AG10803 (cell line): ENCODE measurements around the gene USH1G.
"Not testable (repeated sequence)": the region's sequence is repeated elsewhere in the genome, so short reads cannot be mapped to it uniquely, and the experiment has no call there.

Experiments used
- DNase-seq: peaks from one replicate; pipeline ENCODE4 v3.0.0; 2010; ENCODE audit warnings: low read depth
- H3K4me3 ChIP-seq: 2 replicates; pipeline ENCODE4 v1.5.1; 2011; ENCODE audit warnings: mild to moderate bottlenecking, low read length, control low read depth
- TF ChIP-seq, protein P1 (sequence below): conservative IDR thresholded peaks from 2 replicates; pipeline ENCODE4 v1.5.1; 2011; ENCODE audit warnings: mild to moderate bottlenecking, low read length, control low read depth, inconsistent platforms

USH1G gene

DNA sequence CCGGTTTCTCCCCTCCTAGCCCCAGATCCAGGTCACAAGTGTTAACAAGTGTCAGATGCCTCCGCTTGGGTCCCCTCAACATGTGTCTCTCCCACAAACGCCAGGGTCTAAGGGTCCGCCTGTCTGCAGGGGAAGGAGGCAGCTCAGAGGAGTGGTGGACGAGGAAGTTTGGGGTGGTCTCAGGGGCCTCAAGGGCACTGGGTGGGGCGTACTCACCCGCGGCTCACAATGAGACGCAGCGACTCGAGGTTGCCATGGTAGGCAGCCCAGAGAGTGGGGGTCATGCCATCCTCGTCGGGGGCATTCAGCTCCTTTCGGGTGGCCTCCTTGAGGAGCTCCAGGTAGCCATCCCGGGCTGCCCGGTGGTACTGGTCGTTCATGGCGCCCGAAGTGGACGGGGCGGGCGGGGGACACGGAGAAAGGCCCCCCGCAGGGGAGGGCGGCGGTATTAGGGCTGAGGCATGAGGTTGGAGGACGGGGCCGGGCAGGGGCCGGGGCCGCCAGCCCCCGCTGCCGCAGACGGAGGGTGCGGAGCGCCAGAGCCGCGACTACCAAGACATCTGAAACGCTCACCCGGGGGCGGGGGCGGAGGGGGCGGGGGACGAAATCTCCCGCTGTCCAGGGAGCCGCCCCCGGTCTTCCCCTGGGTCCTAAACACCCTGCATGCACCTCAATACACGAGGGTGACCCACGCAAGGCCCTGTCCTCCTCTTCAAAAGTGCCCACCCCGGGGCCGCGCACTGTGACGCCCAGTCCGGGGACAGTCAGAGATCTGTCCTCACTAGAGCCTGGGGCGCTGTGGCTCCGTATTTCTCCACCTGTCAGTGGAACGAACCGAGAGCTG is at the start of gene USH1G:
Gene USH1G, minus strand, starts transcription at position 562 of the 844 bp plus-strand sequence. Its CDS starts 182 bp downstream, at position 380.
- DNase-seq = no peak
- no peak within 1 kb of the TSS for H3K4me3 ChIP-seq

DNA sequence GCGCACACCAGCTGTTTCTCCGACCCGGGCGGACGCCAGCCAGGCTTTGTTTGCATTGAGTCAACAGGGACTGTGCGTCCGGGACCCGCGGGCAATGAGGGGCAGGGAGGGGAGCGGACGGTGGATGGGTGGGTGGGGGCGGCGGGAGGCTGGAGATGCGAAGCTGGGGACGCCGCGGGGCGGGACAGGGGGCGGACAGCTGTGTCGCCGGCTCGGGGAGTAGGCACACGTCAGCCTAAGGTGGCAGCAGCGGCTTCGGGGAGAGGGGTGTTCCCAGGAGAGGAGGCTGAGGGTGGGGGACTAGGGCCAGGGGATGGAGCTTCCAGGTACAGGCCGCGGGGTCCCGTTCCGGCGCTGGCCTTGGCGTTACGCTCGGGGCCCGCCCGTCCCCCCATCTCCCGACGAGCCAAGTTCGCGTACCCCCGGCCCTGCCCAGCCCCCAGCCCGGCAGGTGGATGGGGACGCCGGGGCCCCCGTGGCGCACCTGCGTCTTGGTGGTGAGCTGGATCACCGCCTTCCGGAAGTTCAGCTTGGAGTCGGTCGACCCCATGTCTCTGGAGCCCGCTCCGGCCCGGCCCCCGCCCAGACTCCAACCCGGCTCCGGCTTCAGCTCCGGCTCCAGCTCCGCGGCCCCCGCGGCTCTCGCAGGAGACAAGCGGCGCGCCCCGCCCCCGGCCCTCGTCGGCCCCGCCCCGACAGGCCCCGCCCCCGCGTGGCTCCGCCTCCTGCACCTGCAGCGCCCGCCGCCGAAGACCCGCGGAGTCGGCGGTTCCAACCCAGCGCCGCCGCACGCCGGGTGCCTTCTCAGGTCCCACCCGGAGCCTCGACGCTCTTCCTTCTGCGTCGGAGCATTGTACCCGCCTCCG is 49.3 kb upstream of the USH1G start, which contains the start of gene HID1:
Gene HID1, minus strand, starts transcription at position 653 of the 866 bp plus-strand sequence. Its CDS starts 103 bp downstream, at position 550.
- TF ChIP-seq, protein P1, sequence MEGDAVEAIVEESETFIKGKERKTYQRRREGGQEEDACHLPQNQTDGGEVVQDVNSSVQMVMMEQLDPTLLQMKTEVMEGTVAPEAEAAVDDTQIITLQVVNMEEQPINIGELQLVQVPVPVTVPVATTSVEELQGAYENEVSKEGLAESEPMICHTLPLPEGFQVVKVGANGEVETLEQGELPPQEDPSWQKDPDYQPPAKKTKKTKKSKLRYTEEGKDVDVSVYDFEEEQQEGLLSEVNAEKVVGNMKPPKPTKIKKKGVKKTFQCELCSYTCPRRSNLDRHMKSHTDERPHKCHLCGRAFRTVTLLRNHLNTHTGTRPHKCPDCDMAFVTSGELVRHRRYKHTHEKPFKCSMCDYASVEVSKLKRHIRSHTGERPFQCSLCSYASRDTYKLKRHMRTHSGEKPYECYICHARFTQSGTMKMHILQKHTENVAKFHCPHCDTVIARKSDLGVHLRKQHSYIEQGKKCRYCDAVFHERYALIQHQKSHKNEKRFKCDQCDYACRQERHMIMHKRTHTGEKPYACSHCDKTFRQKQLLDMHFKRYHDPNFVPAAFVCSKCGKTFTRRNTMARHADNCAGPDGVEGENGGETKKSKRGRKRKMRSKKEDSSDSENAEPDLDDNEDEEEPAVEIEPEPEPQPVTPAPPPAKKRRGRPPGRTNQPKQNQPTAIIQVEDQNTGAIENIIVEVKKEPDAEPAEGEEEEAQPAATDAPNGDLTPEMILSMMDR = no peak
- DNase-seq = no peak

More for the DNA sequence above, at the start of gene USH1G:
- TF ChIP-seq, protein P1 = no peak

DNA sequence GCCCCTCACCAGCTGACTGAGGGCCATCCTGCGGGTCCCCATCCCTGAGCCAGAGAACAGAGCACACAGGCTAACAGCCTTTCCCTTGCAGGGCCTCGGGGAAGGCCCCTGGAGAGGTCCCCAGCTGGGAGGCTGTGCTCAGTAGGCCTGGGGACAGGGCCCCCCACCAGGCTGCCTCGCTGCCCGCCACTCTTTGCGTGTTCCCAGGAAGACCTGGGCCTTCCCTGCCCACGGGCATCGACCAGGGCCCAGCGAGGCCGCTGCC is 48.7 kb upstream of the USH1G start:
- no peak for DNase-seq

More for the DNA sequence above, 49.3 kb upstream of the USH1G start, which contains the start of gene HID1:
- H3K4me3 ChIP-seq = peak within 1 kb of the TSS; percentile 40

DNA sequence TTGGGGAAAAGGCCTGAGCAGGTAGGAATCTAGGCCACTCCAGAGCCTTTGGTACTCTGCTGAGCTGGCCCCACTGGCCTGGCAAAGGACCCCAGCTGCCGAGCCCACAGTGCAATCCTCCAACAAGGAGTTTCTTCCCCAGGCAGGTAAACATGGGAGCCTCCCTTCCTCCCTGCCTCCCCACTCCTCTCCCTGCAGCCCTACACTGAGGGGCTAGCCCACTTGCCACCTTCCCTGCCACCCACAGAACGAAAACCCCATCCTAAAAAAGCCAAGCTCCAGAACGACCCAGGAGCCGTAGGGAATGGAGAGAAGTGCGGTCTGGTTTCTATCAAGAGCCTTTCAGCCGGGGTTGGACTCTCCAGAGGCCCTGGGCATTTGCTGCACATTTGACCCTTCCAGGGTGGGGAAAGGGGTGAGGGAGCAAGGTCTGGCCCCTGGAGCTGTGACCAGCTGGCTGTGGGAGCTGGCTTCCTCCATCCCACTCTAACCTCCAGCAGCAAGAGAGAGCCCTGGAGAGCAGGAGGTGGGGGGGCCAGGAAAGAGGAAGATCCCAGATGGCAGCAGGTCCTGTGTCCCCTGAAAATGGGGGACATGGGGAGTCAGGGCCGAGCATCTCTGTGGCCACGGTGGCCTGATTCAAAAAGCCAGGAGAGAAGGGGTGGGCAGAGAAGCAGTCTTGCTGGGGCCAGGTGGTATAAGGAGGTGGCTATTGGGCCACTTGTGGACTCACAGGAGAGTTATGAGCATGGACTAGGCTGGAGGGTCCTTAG is 48.2 kb upstream of the USH1G start:
- TF ChIP-seq, protein P1 = no peak
- no peak overlapping the region for H3K4me3 ChIP-seq
- no peak for DNase-seq

More for the DNA sequence above, 48.7 kb upstream of the USH1G start:
- no peak overlapping the region for H3K4me3 ChIP-seq
- TF ChIP-seq, protein P1 = no peak

DNA sequence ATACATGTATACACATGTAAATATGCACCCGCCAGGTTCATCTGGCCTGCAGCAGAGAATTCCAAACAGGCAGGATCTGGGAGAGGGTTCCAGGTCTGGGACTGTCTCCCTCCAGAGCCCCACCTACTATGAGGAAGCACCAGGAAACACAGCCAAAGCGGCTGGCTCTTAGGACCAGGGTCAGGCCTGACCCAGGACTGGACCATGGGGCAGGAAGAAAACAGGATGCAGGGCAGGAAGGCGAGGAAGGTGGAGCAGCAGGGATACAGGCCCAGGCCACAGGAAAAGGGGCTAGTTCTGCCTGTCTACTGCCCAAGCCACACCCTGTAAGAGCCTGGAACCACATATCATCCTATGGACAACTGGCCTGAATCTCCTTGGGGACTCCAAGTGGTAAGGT is 47.3 kb upstream of the USH1G start:
- no peak overlapping the region for H3K4me3 ChIP-seq
- TF ChIP-seq, protein P1 = no peak
- no peak for DNase-seq

DNA sequence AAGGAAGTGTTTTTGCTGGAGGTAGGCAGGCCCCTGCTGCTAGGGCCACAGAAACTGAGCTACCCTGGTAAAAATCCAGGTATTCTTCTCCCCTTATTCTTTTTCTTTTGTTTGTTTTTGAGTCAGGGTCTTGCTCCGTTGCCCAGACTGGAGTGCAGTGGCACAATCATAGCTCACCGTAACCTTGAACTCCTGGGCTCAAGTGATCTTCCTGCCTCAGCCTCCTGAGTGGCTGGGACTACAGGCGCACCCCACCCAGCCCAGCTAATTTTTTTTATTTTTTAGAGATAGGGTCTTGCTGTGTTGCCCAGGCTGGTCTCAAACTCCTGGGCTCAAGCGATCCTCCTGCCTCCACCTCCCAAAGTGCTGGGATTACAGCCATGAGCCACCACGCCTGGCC is 46.4 kb upstream of the USH1G start:
- not testable (repeated sequence) for H3K4me3 ChIP-seq, DNase-seq

DNA sequence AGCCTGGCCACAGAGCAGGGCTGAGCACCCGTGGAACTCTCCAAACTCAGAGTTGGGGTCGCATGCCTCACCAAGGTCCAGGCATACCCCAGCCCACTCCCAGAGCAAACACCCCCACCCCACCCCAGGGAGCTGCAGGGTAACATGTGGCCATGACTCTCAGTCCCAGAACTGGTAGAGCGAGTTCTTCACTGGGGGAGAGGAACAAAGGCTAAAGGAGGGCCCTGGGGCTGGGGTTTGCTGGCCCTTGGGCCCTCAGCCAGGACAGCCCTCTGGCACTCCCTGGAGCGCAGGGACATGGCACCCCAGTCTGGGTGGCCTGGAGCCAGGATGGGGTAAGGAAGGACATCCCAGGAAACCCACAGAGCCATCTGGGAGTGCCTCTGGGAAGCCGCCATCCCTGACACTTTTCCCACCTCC is 45.3 kb upstream of the USH1G start:
- H3K4me3 ChIP-seq = no peak overlapping the region
- TF ChIP-seq, protein P1 = no peak
- no peak for DNase-seq
